Endodermal cell (in vitro differentiated cells): ENCODE measurements around the gene TIMP4. TPM values are rescaled to one million over a fixed set of nuclear protein-coding genes. Genes with fewer than 3 reads are reported as not detected.

ENCODE experiments used
- DNase-seq: peaks from one replicate; pipeline ENCODE4 v3.0.0-alpha.2; 2017
- H3K27ac ChIP-seq: 2 replicates; pipeline ENCODE4 v1.5.1; 2013; ENCODE audit warnings: mild to moderate bottlenecking, low read depth, low read length, moderate library complexity
- H3K27me3 ChIP-seq: 2 replicates; pipeline ENCODE4 v1.6.1; 2013; ENCODE audit warnings: mild to moderate bottlenecking, low read length, moderate library complexity; ENCODE audit not compliant: insufficient read depth, control insufficient read depth, poor library complexity, severe bottlenecking
- H3K36me3 ChIP-seq: 2 replicates; pipeline ENCODE4 v1.7.0; 2013; ENCODE audit warnings: mild to moderate bottlenecking, low read length, moderate library complexity; ENCODE audit not compliant: control insufficient read depth, insufficient read depth
- H3K4me1 ChIP-seq: one replicate; pipeline ENCODE4 v1.7.0; 2013; ENCODE audit warnings: low read length; ENCODE audit not compliant: control insufficient read depth, insufficient read depth
- H3K4me3 ChIP-seq: 2 replicates; pipeline ENCODE4 v1.5.1; 2013; ENCODE audit warnings: mild to moderate bottlenecking, low read length, moderate library complexity
- H3K9ac ChIP-seq: 2 replicates; pipeline ENCODE4 v1.6.1; 2013; ENCODE audit warnings: mild to moderate bottlenecking, low read length, moderate library complexity; ENCODE audit not compliant: poor library complexity, severe bottlenecking; ENCODE audit errors: extremely low read depth
- H3K9me3 ChIP-seq: 2 replicates; pipeline ENCODE4 v1.6.1; 2013; ENCODE audit warnings: mild to moderate bottlenecking, low read length, moderate library complexity; ENCODE audit not compliant: control insufficient read depth
- H3K27ac Mint-ChIP-seq: 2 replicates; pipeline ENCODE4 v1.8.0; 2020; ENCODE audit warnings: mixed read lengths
- H3K27me3 Mint-ChIP-seq: 2 replicates; pipeline ENCODE4 v1.8.0; 2021; ENCODE audit warnings: mild to moderate bottlenecking, mixed read lengths; ENCODE audit not compliant: insufficient read depth
- H3K36me3 Mint-ChIP-seq: 2 replicates; pipeline ENCODE4 v1.8.0; 2020; ENCODE audit warnings: low read depth, mixed read lengths
- H3K4me1 Mint-ChIP-seq: 2 replicates; pipeline ENCODE4 v1.8.0; 2020; ENCODE audit warnings: mixed read lengths
- H3K4me3 Mint-ChIP-seq: 2 replicates; pipeline ENCODE4 v1.8.0; 2020; ENCODE audit warnings: mild to moderate bottlenecking, moderate library complexity, mixed read lengths
- H3K9me3 Mint-ChIP-seq: 2 replicates; pipeline ENCODE4 v1.8.0; 2020; ENCODE audit warnings: mild to moderate bottlenecking, mixed read lengths
- WGBS, 2 experiments: methylation state at CpG; one replicate each; pipeline versions ENCODE4 v1.1.5 to v1.1.7; 2013; ENCODE audit warnings: missing lambda C conversion rate in 2 of 2, mixed read lengths in 1 of 2; ENCODE audit not compliant: insufficient coverage in 1 of 2, insufficient read length in 1 of 2; 5-methylcytosine and 5-hydroxymethylcytosine counted together
- total RNA-seq, 2 donors: library from RNA; stranded (reverse); fragmentation: NEBNext Ultra II Directional in 1 of 2; extraction: Animal tissue kit (Norgen Biotek cat#: 25700) in 1 of 2; gene quantifications; 2 replicates in 1 of 2; 3 replicates in 1 of 2; pipeline ENCODE4 v1.2.1, GENCODE V29; 2021
- TF ChIP-seq, protein P1 (sequence below): fragments of 200-600 bp; sonication (generic); conservative IDR thresholded peaks from 2 replicates; pipeline ENCODE4 v1.5.0; 2021; ENCODE audit warnings: antibody characterized with exemption, mild to moderate bottlenecking

The TIMP4 gene
- total RNA-seq, 2 donors from 2014 or later = 4.4 TPM; not detected in 1

- Histone ChIP-seq H3K27me3 (no peaks in the 10 kb centered on the region), H3K4me1 (peaks cover 5% of the 10 kb centered on the region), H3K36me3 (no peaks in the 10 kb centered on the region), H3K27ac (no peak overlapping the region), H3K9me3 (no peaks in the 10 kb centered on the region), H3K4me3 (no peak overlapping the region), H3K9ac (no peak overlapping the region)
- TF ChIP-seq, protein P1, sequence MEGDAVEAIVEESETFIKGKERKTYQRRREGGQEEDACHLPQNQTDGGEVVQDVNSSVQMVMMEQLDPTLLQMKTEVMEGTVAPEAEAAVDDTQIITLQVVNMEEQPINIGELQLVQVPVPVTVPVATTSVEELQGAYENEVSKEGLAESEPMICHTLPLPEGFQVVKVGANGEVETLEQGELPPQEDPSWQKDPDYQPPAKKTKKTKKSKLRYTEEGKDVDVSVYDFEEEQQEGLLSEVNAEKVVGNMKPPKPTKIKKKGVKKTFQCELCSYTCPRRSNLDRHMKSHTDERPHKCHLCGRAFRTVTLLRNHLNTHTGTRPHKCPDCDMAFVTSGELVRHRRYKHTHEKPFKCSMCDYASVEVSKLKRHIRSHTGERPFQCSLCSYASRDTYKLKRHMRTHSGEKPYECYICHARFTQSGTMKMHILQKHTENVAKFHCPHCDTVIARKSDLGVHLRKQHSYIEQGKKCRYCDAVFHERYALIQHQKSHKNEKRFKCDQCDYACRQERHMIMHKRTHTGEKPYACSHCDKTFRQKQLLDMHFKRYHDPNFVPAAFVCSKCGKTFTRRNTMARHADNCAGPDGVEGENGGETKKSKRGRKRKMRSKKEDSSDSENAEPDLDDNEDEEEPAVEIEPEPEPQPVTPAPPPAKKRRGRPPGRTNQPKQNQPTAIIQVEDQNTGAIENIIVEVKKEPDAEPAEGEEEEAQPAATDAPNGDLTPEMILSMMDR = no peak
- H3K4me3 Mint-ChIP-seq = no peak overlapping the region
- H3K36me3 Mint-ChIP-seq = no peaks in the 10 kb centered on the region
- 94% methylated on average over 2 of the region's 2 CpGs; no CpG with 5 or more reads in 1 of the 2 experiments for WGBS, 2 experiments
- no peaks in the 10 kb centered on the region for H3K27me3 Mint-ChIP-seq
- peaks cover 12% of the 10 kb centered on the region for H3K4me1 Mint-ChIP-seq
- H3K27ac Mint-ChIP-seq = no peak overlapping the region
- H3K9me3 Mint-ChIP-seq = no peaks in the 10 kb centered on the region
- no peak for DNase-seq
Observed at GRCh38 chr3:12155828-12156227, 2.9 kb downstream of the TIMP4 start.

DNA sequence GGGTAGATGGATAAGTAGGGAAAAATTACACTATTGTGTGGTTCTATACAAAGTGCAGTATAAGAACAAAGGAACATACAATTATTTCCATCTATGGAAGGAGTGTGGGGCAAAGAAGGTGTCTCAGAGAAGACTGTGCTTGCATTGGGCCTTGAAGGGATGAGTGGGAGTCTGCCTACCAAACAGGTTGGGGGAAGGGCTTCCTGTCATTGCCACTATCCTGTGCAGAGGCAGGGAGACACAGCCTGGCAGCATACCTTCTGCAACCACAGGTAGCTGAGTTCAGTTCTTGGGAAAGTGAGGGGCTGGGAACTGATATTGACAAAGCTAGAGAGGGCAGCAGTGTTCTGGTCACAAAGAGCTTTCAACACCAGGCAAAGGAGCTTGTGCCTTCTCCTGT, 3.4 kb downstream of the TIMP4 start:
- H3K27ac ChIP-seq = no peak overlapping the region
- Mint-ChIP-seq H3K9me3 (no peaks in the 10 kb centered on the region), H3K36me3 (no peaks in the 10 kb centered on the region)

DNA sequence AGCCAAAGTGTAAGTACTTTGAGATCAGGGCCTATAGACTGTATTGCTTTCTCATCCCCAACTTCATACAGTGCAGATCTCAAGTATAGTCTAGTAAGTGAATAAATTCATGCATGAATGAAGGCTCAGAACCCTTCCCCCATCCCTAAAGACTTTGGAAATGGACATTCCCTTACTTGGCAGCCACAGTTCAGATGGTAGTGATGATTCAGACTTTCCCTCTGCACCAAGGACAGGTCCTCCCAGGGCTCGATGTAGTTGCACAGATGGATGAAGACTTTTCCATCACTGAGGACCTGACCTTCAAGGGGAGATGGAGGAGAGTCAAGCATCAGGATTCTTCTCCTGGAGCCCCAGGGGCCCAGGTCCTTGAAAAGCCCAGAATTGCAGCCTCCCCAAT, 4.6 kb downstream of the TIMP4 start:
- Mint-ChIP-seq H3K4me1 (peaks cover 8% of the 10 kb centered on the region), H3K4me3 (no peak overlapping the region), H3K9me3 (no peaks in the 10 kb centered on the region), H3K27ac (no peak overlapping the region), H3K36me3 (no peaks in the 10 kb centered on the region), H3K27me3 (no peaks in the 10 kb centered on the region)
- H3K4me3 ChIP-seq = no peak overlapping the region
- H3K4me1 ChIP-seq = peaks cover 5% of the 10 kb centered on the region
- H3K27me3 ChIP-seq = no peaks in the 10 kb centered on the region
- 83% methylated on average over 1 of the region's 1 CpG; no CpG with 5 or more reads in 1 of the 2 experiments for WGBS, 2 experiments
- no peak overlapping the region for H3K9ac ChIP-seq
- no peak overlapping the region for H3K27ac ChIP-seq
- H3K36me3 ChIP-seq = no peaks in the 10 kb centered on the region
- no peaks in the 10 kb centered on the region for H3K9me3 ChIP-seq
- TF ChIP-seq, protein P1 = no peak
- no peak for DNase-seq

More for the DNA sequence above, 3.4 kb downstream of the TIMP4 start:
- H3K4me1 ChIP-seq = peaks cover 5% of the 10 kb centered on the region
- no peaks in the 10 kb centered on the region for H3K27me3 Mint-ChIP-seq
- TF ChIP-seq, protein P1 = no peak
- peaks cover 12% of the 10 kb centered on the region for H3K4me1 Mint-ChIP-seq
- H3K4me3 Mint-ChIP-seq = no peak overlapping the region
- DNase-seq = no peak
- no peak overlapping the region for H3K4me3 ChIP-seq
- no peak overlapping the region for H3K27ac Mint-ChIP-seq
- H3K27me3 ChIP-seq = no peaks in the 10 kb centered on the region
- no peaks in the 10 kb centered on the region for H3K9me3 ChIP-seq
- H3K9ac ChIP-seq = no peak overlapping the region
- H3K36me3 ChIP-seq = no peaks in the 10 kb centered on the region
